ENCODE measurements around the gene MSLN. TPM values are rescaled to one million over a fixed set of nuclear protein-coding genes. Genes with fewer than 3 reads are reported as not detected.

MSLN gene
- total RNA-seq, 4 donors from 2014 or later, result 1.5 TPM; not detected in 3

GRCh38 chr16:795580-796229 lies 35.2 kb downstream of the MSLN start:
- H3K9me3 ChIP-seq, result no peaks in the 10 kb centered on the region
- no peak for DNase-seq (ENCODE audit: low spot score in 2 of 2)
- no peak overlapping the region for H3K4me3 ChIP-seq

GRCh38 chr16:796296-797119 lies 36.0 kb downstream of the MSLN start:
- Histone ChIP-seq H3K4me1 (peaks cover 0 to 4% (median 0%) of the 10 kb centered on the region in 4 donors), H3K9me3 (no peaks in the 10 kb centered on the region), H3K36me3 (peaks cover 0 to 44% (median 0%) of the 10 kb centered on the region in 3 donors), H3K27me3 (peaks cover 0 to 56% of the 10 kb centered on the region in 2 donors), H3K4me3 (no peak overlapping the region), H3K27ac (no peak overlapping the region)
- TF ChIP-seq CTCF (IDR thresholded peaks at IDR 0.05) (no peak), POLR2A (IDR thresholded peaks at IDR 0.05) (no peak), EP300 (IDR thresholded peaks at IDR 0.05) (no peak)
- WGBS, 2 donors, result 92 to 93% methylated on average over 36 to 38 of the region's 38 CpGs
- DNase-seq (ENCODE audit: low spot score in 2 of 2), result no peak

More at GRCh38 chr16:795580-796229, 35.2 kb downstream of the MSLN start:
- Histone ChIP-seq H3K36me3 (peaks cover 0 to 52% (median 0%) of the 10 kb centered on the region in 3 donors), H3K27me3 (peaks cover 0 to 48% of the 10 kb centered on the region in 2 donors), H3K27ac (no peak overlapping the region), H3K4me1 (peaks cover 0 to 4% (median 0%) of the 10 kb centered on the region in 4 donors)
- 82 to 90% methylated on average over 20 to 24 of the region's 33 CpGs for WGBS, 2 donors
- TF ChIP-seq EP300 (IDR thresholded peaks at IDR 0.05) (no peak), CTCF (IDR thresholded peaks at IDR 0.05) (no peak), POLR2A (IDR thresholded peaks at IDR 0.05) (no peak)

- no peak for DNase-seq (ENCODE audit: low spot score in 2 of 2)
- H3K27me3 ChIP-seq, result peaks cover 0 to 61% of the 10 kb centered on the region in 2 donors
- WGBS, 2 donors, result 93 to 100% methylated on average over 2 of the region's 2 CpGs
- H3K36me3 ChIP-seq, result peaks cover 0 to 38% (median 0%) of the 10 kb centered on the region in 3 donors
- H3K4me3 ChIP-seq, result no peak overlapping the region
- no peak for TF ChIP-seq CTCF (IDR thresholded peaks at IDR 0.05)
- TF ChIP-seq EP300 (IDR thresholded peaks at IDR 0.05), result no peak
- no peak for TF ChIP-seq POLR2A (IDR thresholded peaks at IDR 0.05)
- peaks cover 0 to 4% (median 0%) of the 10 kb centered on the region in 4 donors for H3K4me1 ChIP-seq
- H3K9me3 ChIP-seq, result no peaks in the 10 kb centered on the region
- no peak overlapping the region for H3K27ac ChIP-seq
Observed at GRCh38 chr16:797120-797420, 36.5 kb downstream of the MSLN start.

GRCh38 chr16:797686-798085 lies 37.2 kb downstream of the MSLN start:
- no peak for DNase-seq (ENCODE audit: low spot score in 2 of 2)
- Histone ChIP-seq H3K27me3 (peaks cover 0 to 68% of the 10 kb centered on the region in 2 donors), H3K4me1 (peaks cover 0 to 4% (median 0%) of the 10 kb centered on the region in 4 donors), H3K4me3 (no peak overlapping the region), H3K36me3 (peaks cover 0 to 32% (median 0%) of the 10 kb centered on the region in 3 donors), H3K27ac (no peak overlapping the region), H3K9me3 (no peaks in the 10 kb centered on the region)
- TF ChIP-seq POLR2A (IDR thresholded peaks at IDR 0.05), result no peak
- no peak for TF ChIP-seq EP300 (IDR thresholded peaks at IDR 0.05)
- no peak for TF ChIP-seq CTCF (IDR thresholded peaks at IDR 0.05)
- WGBS, 2 donors, result 95% methylated on average over 22 of the region's 22 CpGs

- Histone ChIP-seq H3K27ac (no peak overlapping the region), H3K36me3 (peaks cover 0 to 22% (median 0%) of the 10 kb centered on the region in 3 donors), H3K9me3 (no peaks in the 10 kb centered on the region), H3K4me3 (no peak overlapping the region), H3K27me3 (peaks cover 0 to 76% of the 10 kb centered on the region in 2 donors), H3K4me1 (peaks cover 0 to 4% (median 0%) of the 10 kb centered on the region in 4 donors)
- no peak for DNase-seq (ENCODE audit: low spot score in 2 of 2)
- TF ChIP-seq POLR2A (IDR thresholded peaks at IDR 0.05) (no peak), EP300 (IDR thresholded peaks at IDR 0.05) (no peak), CTCF (IDR thresholded peaks at IDR 0.05) (no peak)
- WGBS, 2 donors, result 85 to 92% methylated on average over 19 of the region's 19 CpGs
Observed at GRCh38 chr16:798666-799065, 38.1 kb downstream of the MSLN start.

Data from tibial nerve (tissue), 4 donors.